ENCODE measurements around the gene STIM1.

DNA sequence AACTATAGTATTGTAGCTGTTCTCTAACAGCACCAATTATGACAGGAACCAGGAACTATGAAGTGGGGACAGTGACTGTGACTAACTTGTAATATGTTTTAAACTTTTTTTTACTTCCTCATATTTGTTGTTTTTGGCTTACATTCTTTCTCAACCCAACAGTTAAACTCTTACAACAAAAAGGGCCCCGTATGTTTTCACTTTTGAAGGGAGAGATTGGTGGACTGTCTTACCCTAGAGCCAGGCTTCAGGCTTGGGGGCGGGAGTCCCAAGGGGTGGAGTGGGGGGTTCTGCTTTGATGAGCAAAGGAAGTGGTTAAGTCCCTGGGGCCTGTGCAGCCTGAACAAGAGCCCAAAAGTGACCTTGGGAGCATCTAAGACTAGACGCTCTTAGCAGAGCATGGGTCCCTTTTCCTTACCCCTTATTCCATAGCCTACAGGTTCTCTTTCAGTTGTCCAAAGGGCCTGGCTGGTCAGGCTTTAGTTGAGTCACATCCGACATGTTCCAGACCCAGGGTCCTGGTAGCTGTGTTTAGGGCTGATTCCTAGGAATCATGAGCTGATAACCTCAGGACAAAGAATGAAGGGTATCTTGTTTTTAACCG lies 38.8 kb downstream of the STIM1 start:
- TF ChIP-seq, protein P1, sequence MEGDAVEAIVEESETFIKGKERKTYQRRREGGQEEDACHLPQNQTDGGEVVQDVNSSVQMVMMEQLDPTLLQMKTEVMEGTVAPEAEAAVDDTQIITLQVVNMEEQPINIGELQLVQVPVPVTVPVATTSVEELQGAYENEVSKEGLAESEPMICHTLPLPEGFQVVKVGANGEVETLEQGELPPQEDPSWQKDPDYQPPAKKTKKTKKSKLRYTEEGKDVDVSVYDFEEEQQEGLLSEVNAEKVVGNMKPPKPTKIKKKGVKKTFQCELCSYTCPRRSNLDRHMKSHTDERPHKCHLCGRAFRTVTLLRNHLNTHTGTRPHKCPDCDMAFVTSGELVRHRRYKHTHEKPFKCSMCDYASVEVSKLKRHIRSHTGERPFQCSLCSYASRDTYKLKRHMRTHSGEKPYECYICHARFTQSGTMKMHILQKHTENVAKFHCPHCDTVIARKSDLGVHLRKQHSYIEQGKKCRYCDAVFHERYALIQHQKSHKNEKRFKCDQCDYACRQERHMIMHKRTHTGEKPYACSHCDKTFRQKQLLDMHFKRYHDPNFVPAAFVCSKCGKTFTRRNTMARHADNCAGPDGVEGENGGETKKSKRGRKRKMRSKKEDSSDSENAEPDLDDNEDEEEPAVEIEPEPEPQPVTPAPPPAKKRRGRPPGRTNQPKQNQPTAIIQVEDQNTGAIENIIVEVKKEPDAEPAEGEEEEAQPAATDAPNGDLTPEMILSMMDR (IDR thresholded peaks at IDR 0.05): no peak
- no peak for TF ChIP-seq POLR2A (IDR thresholded peaks at IDR 0.05)

All from Peyer's patch (tissue), 4 donors.